H1 (cell line): ENCODE results near the gene CIITA. TPM values are rescaled to one million over a fixed set of nuclear protein-coding genes. Genes with fewer than 3 reads are reported as not detected.

Source experiments
- EGR1 ChIP-seq: IDR thresholded peaks from 2 replicates; pipeline ENCODE4 v1.6.1; 2011; ENCODE audit warnings: low read depth, low read length, borderline replicate concordance
- MAX ChIP-seq: IDR thresholded peaks from 2 replicates; pipeline ENCODE4 v1.6.1; 2012; ENCODE audit warnings: inconsistent platforms
- USF2 ChIP-seq: IDR thresholded peaks from 2 replicates; pipeline ENCODE4 v1.6.1; 2011; ENCODE audit warnings: low read length, improper control_type of control experiment
- polyA plus RNA-seq, 7 experiments: library from polyadenylated mRNA; depleted of rRNA in 3 of 7; stranded (reverse) in 5 of 7; unstranded in 2 of 7; fragments of >200 nt in 5 of 7; fragments of 200-250 nt in 2 of 7; gene quantifications; 1 replicate in 5 of 7; 2 replicates in 1 of 7; 4 replicates in 1 of 7; pipeline versions ENCODE4 v1.2.1 to v1.2.3, GENCODE V29; 2011 to 2013; ENCODE audit warnings: missing spikeins in 2 of 7, mixed read lengths in 2 of 7
- total RNA-seq: library from RNA; stranded (reverse); fragmentation: NEBNext Ultra II Directional; extraction: Animal tissue kit (Norgen Biotek cat#: 25700); gene quantifications from 2 replicates; pipeline ENCODE4 v1.2.1, GENCODE V29; 2021

Gene CIITA
- total and polyA plus RNA-seq, 2 of the 8 experiments (the other 6 are each of a cell fraction or from before 2014, with no cell fraction given): 0.07 to 0.17 TPM

GRCh38 chr16:10932959-10933710 lies 56.1 kb downstream of the CIITA start (continued):
- TF ChIP-seq MAX: no peak
- TF ChIP-seq USF2: no peak
- TF ChIP-seq EGR1: no peak
